Tibial nerve (tissue), 4 donors: ENCODE data around the gene KLF3.

Experiments
- CTCF ChIP-seq, 5 experiments: fragments of 200-600 bp in 3 of 5; fragments of 450-650 bp in 2 of 5; sonication (generic) in 3 of 5; IDR thresholded peaks; one replicate each; pipeline ENCODE4 v1.5.1; 2016 to 2019; ENCODE audit warnings: antibody characterized with exemption in 5 of 5, mild to moderate bottlenecking in 3 of 5, moderate library complexity in 2 of 5
- EP300 ChIP-seq, 2 donors: sonication (generic); formaldehyde crosslinking; IDR thresholded peaks; one replicate each; pipeline ENCODE4 v1.6.1; 2017; ENCODE audit warnings: antibody characterized with exemption in 2 of 2, mild to moderate bottlenecking in 1 of 2

GRCh38 chr4:38703635-38704034, 39.6 kb downstream of the KLF3 start:
- TF ChIP-seq CTCF (IDR thresholded peaks at IDR 0.05): no peak
- TF ChIP-seq EP300 (IDR thresholded peaks at IDR 0.05): no peak
